Neural cell (in vitro differentiated cells): Measurements from ENCODE around the gene BICC1. TPM values are rescaled to one million over a fixed set of nuclear protein-coding genes. Genes with fewer than 3 reads are reported as not detected.

Experiments used
- H2AFZ ChIP-seq: fragments of 200-600, 300-800 bp; sonication (generic), shearing (Covaris generic); 2 replicates; pipeline ENCODE4 v1.6.0; 2014; ENCODE audit warnings: low read depth, mild to moderate bottlenecking, antibody characterized with exemption, low read length, moderate library complexity
- H3F3A ChIP-seq: fragments of 200-600 bp; shearing (Covaris generic); 2 replicates; pipeline ENCODE4 v1.6.1; 2016; ENCODE audit warnings: mild to moderate bottlenecking, moderate library complexity, mixed read lengths, antibody characterized with exemption, low read length; ENCODE audit not compliant: insufficient read depth, poor library complexity, severe bottlenecking
- H3K27ac ChIP-seq: fragments of 200-600, 300-800 bp; sonication (generic), shearing (Covaris generic); 2 replicates; pipeline ENCODE4 v1.5.1; 2014; ENCODE audit warnings: mild to moderate bottlenecking, low read length, moderate library complexity
- H3K27me3 ChIP-seq: fragments of 300-800, 200-600 bp; sonication (generic), shearing (Covaris generic); 2 replicates; pipeline ENCODE4 v1.6.0; 2014; ENCODE audit warnings: mild to moderate bottlenecking, low read depth, low read length, moderate library complexity; ENCODE audit not compliant: insufficient read depth
- H3K36me3 ChIP-seq: fragments of 300-800, 200-600 bp; sonication (generic), shearing (Covaris generic); 2 replicates; pipeline ENCODE4 v1.5.1; 2014; ENCODE audit warnings: mild to moderate bottlenecking, antibody characterized with exemption, low read length, moderate library complexity; ENCODE audit not compliant: insufficient read depth
- H3K4me2 ChIP-seq: fragments of 300-800, 200-600 bp; sonication (generic), shearing (Covaris generic); 2 replicates; pipeline ENCODE4 v1.6.0; 2014; ENCODE audit warnings: mild to moderate bottlenecking, low read length
- H3K4me3 ChIP-seq: fragments of 300-800, 200-600 bp; sonication (generic), shearing (Covaris generic); 2 replicates; pipeline ENCODE4 v1.5.1; 2014; ENCODE audit warnings: mild to moderate bottlenecking, low read length, moderate library complexity
- H3K79me2 ChIP-seq: fragments of 200-600 bp; shearing (Covaris generic); replicated peaks from 2 replicates; pipeline ENCODE4 v1.6.0; 2014; ENCODE audit warnings: mild to moderate bottlenecking, low read length, moderate library complexity; ENCODE audit not compliant: insufficient read depth
- H3K9ac ChIP-seq: fragments of 300-800, 200-600 bp; sonication (generic), shearing (Covaris generic); 2 replicates; pipeline ENCODE4 v1.6.1; 2016; ENCODE audit warnings: mild to moderate bottlenecking, low read length, mixed read lengths
- H3K9me2 ChIP-seq: fragments of 200-600 bp; shearing (Covaris generic); 2 replicates; pipeline ENCODE4 v1.6.1; 2016; ENCODE audit warnings: mild to moderate bottlenecking, low read length, mixed read lengths; ENCODE audit not compliant: insufficient read depth
- H3K9me3 ChIP-seq: fragments of 200-600, 300-800 bp; sonication (generic), shearing (Covaris generic); 2 replicates; pipeline ENCODE4 v1.6.1; 2016; ENCODE audit warnings: mild to moderate bottlenecking, mixed run types, low read length, moderate library complexity, mixed read lengths
- H4K20me1 ChIP-seq: fragments of 200-600 bp; shearing (Covaris generic); 2 replicates; pipeline ENCODE4 v1.6.1; 2016; ENCODE audit warnings: mild to moderate bottlenecking, mixed run types; ENCODE audit not compliant: insufficient read depth
- EP300 ChIP-seq: fragments of 450-650 bp; conservative IDR thresholded peaks from 2 replicates; pipeline ENCODE4 v1.6.1; 2014; ENCODE audit warnings: antibody characterized with exemption, mild to moderate bottlenecking, moderate library complexity; ENCODE audit not compliant: poor library complexity, severe bottlenecking
- EZH2 ChIP-seq: fragments of 200-600, 300-800 bp; shearing (Covaris generic), sonication (generic); IDR thresholded peaks from 2 replicates; pipeline ENCODE4 v1.6.1; 2014; ENCODE audit warnings: antibody characterized with exemption, low read length, borderline replicate concordance, mild to moderate bottlenecking; ENCODE audit not compliant: insufficient read depth, poor library complexity, severe bottlenecking
- MXI1 ChIP-seq: fragments of 450-650 bp; conservative IDR thresholded peaks from 2 replicates; pipeline ENCODE4 v1.6.1; 2014; ENCODE audit warnings: antibody characterized with exemption, mild to moderate bottlenecking; ENCODE audit not compliant: poor library complexity, severe bottlenecking
- POLR2AphosphoS5 ChIP-seq: IDR thresholded peaks from 2 replicates; pipeline ENCODE4 v1.6.1; 2012
- RAD21 ChIP-seq: fragments of 450-650 bp; conservative IDR thresholded peaks from 2 replicates; pipeline ENCODE4 v1.6.1; 2014; ENCODE audit warnings: antibody characterized with exemption, mild to moderate bottlenecking, moderate library complexity
- SMC3 ChIP-seq: fragments of 450-650 bp; conservative IDR thresholded peaks from 2 replicates; pipeline ENCODE4 v1.6.1; 2014; ENCODE audit warnings: antibody characterized with exemption, mild to moderate bottlenecking, moderate library complexity; ENCODE audit not compliant: poor library complexity
- TAF1 ChIP-seq: IDR thresholded peaks from 2 replicates; pipeline ENCODE4 v1.6.1; 2012; ENCODE audit warnings: low read depth
- polyA plus RNA-seq: library from polyadenylated mRNA; depleted of rRNA; stranded (reverse); fragments of >200 nt; gene quantifications from 2 replicates; pipeline ENCODE4 v1.2.3, GENCODE V29; 2014
- TF ChIP-seq, protein P1 (sequence below): fragments of 450-650 bp; IDR thresholded peaks from 2 replicates; pipeline ENCODE4 v1.5.1; 2014; ENCODE audit warnings: antibody characterized with exemption, mild to moderate bottlenecking, moderate library complexity; ENCODE audit not compliant: poor library complexity, severe bottlenecking
- TF ChIP-seq, protein P2 (sequence below): IDR thresholded peaks from 2 replicates; pipeline ENCODE4 v1.6.1; 2012; ENCODE audit warnings: borderline replicate concordance

Gene BICC1
- polyA plus RNA-seq, 1 donor from 2014 or later: 7.6 TPM

DNA sequence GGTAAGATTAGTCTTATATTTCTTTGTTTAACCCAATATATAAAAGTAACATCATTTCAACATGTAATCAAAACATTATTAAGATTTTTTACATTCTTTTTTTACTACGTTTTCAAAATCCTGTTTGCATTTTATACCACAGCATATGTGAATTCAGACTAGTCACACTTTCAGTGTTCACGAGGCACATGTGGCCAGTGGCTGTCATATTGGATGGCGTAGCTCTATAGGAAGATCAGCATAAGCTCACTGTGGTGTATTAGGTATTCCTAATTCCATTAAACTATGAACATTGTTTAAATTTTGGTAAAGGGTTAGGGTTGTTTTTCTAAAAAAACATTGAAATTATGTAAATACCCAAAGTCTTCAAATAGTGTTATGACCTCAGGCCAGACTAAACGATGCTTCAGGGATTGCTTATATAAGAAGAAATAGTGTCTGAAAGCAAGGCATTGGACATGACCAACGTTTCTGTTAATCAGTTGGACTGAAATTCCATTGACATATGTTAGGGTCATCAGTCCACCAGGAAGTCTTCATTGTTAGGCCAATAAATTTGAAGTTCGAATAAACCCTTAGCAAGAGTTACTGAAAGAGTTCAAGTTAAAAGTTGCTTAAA lies 97.0 kb downstream of the BICC1 start:
- TF ChIP-seq MXI1: no peak
- no peak for TF ChIP-seq TAF1
- TF ChIP-seq RAD21: no peak
- no peaks in the 10 kb centered on the region for H3K36me3 ChIP-seq
- H2AFZ ChIP-seq: no peak overlapping the region
- no peak overlapping the region for H3K27ac ChIP-seq
- H3K27me3 ChIP-seq: no peaks in the 10 kb centered on the region
- no peaks in the 10 kb centered on the region for H3K9me2 ChIP-seq
- H3K9me3 ChIP-seq: no peaks in the 10 kb centered on the region
- no peak overlapping the region for H3K4me2 ChIP-seq
- H3K9ac ChIP-seq: no peak overlapping the region
- no peaks in the 10 kb centered on the region for H4K20me1 ChIP-seq
- no peaks in the 10 kb centered on the region for H3F3A ChIP-seq
- H3K4me3 ChIP-seq: no peak overlapping the region
- no peaks in the 10 kb centered on the region for H3K79me2 ChIP-seq

DNA sequence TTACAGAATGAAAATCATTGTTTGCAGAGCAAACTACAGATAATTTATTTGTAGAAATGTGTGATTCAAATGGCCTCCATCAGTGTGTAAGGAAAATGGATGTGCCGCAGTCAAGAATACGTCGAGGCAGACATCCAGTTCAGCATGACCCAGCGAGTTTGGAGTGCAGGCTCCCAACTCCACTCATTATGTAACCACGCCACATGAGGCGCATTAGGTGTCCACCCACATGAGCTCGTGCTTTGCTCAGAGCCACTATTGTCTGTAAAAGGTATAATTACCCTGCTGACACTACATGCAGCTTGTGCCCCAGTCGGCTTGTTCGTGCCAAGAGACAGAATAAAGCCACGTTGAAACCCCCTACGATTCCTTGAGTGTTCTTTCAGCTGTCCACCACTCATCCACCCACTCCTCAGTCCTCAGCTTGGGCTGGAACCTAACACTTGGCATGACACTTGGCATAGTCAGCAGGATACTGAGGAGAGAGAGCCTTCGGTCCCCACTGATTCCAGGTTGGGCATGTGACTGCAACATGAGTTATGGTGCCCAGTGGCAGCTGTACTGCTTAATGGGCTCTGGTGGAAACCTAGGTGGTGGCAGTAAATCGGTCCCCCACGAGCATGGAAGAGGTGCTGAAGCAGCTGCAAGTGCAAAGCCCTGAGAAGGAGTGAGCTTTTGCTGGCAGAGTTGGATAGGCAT lies 102.7 kb downstream of the BICC1 start:
- Histone ChIP-seq H3F3A (no peaks in the 10 kb centered on the region), H3K9me2 (no peaks in the 10 kb centered on the region), H3K9me3 (no peaks in the 10 kb centered on the region), H4K20me1 (no peaks in the 10 kb centered on the region), H3K27ac (no peak overlapping the region), H3K36me3 (no peaks in the 10 kb centered on the region), H3K9ac (no peak overlapping the region), H3K27me3 (no peaks in the 10 kb centered on the region), H3K4me2 (no peak overlapping the region), H2AFZ (no peak overlapping the region), H3K4me3 (no peak overlapping the region), H3K79me2 (no peaks in the 10 kb centered on the region)
- TF ChIP-seq EZH2: no peak

DNA sequence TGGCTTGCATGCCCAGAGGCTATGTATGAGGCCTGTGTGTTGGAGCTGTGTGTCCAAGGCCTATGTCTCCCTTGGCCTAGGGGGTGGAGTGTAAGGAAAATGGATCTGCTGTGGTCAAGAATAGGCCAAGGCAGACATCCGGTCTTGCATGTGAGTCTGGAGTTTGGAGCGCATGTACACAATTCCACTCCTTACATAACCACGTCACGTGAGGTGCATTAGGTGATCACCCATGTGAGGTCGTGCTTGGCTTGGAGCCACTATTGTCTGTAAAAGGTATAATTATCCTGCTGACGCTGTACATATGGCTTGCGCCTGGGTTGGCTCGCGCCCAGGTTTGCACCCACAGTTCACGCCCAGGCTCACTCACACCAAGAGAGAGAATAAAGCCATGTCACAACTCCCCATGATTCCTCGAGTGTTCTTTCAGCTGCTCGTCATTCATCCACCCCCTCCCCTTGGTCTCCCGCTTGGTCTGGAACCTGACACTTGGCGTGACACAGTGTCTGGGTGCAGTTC lies 105.5 kb downstream of the BICC1 start:
- Histone ChIP-seq H3K9me3 (no peaks in the 10 kb centered on the region), H3K36me3 (no peaks in the 10 kb centered on the region), H4K20me1 (no peaks in the 10 kb centered on the region), H3K4me2 (no peak overlapping the region), H3F3A (no peaks in the 10 kb centered on the region), H3K27me3 (no peaks in the 10 kb centered on the region), H3K9me2 (no peaks in the 10 kb centered on the region), H3K9ac (no peak overlapping the region), H3K27ac (no peak overlapping the region), H2AFZ (no peak overlapping the region), H3K79me2 (no peaks in the 10 kb centered on the region), H3K4me3 (no peak overlapping the region)
- TF ChIP-seq, protein P1, sequence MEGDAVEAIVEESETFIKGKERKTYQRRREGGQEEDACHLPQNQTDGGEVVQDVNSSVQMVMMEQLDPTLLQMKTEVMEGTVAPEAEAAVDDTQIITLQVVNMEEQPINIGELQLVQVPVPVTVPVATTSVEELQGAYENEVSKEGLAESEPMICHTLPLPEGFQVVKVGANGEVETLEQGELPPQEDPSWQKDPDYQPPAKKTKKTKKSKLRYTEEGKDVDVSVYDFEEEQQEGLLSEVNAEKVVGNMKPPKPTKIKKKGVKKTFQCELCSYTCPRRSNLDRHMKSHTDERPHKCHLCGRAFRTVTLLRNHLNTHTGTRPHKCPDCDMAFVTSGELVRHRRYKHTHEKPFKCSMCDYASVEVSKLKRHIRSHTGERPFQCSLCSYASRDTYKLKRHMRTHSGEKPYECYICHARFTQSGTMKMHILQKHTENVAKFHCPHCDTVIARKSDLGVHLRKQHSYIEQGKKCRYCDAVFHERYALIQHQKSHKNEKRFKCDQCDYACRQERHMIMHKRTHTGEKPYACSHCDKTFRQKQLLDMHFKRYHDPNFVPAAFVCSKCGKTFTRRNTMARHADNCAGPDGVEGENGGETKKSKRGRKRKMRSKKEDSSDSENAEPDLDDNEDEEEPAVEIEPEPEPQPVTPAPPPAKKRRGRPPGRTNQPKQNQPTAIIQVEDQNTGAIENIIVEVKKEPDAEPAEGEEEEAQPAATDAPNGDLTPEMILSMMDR: no peak
- TF ChIP-seq MXI1: no peak
- TF ChIP-seq, protein P2, sequence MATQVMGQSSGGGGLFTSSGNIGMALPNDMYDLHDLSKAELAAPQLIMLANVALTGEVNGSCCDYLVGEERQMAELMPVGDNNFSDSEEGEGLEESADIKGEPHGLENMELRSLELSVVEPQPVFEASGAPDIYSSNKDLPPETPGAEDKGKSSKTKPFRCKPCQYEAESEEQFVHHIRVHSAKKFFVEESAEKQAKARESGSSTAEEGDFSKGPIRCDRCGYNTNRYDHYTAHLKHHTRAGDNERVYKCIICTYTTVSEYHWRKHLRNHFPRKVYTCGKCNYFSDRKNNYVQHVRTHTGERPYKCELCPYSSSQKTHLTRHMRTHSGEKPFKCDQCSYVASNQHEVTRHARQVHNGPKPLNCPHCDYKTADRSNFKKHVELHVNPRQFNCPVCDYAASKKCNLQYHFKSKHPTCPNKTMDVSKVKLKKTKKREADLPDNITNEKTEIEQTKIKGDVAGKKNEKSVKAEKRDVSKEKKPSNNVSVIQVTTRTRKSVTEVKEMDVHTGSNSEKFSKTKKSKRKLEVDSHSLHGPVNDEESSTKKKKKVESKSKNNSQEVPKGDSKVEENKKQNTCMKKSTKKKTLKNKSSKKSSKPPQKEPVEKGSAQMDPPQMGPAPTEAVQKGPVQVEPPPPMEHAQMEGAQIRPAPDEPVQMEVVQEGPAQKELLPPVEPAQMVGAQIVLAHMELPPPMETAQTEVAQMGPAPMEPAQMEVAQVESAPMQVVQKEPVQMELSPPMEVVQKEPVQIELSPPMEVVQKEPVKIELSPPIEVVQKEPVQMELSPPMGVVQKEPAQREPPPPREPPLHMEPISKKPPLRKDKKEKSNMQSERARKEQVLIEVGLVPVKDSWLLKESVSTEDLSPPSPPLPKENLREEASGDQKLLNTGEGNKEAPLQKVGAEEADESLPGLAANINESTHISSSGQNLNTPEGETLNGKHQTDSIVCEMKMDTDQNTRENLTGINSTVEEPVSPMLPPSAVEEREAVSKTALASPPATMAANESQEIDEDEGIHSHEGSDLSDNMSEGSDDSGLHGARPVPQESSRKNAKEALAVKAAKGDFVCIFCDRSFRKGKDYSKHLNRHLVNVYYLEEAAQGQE: no peak
- no peak for TF ChIP-seq RAD21
- TF ChIP-seq EZH2: no peak
- no peak for TF ChIP-seq EP300
- no peak for TF ChIP-seq TAF1
- no peak for TF ChIP-seq SMC3
- no peak for TF ChIP-seq POLR2AphosphoS5
